IMR-90 (cell line): Measurements from ENCODE around the gene STARD13. TPM values are rescaled to one million over a fixed set of nuclear protein-coding genes. Genes with fewer than 3 reads are reported as not detected.

Source experiments
- ATAC-seq: fragments of 200-7000 bp; cut with Tn5 transposase; 2 replicates; pipeline ENCODE4 v1.9.1; 2020; ENCODE audit warnings: low read depth, mild to moderate bottlenecking, moderate library complexity
- BruUV-seq: library from RNA; stranded (reverse); fragments of 400-500 nt; replicated peaks from 2 replicates; lab custom pipeline; 2021; lab: Mats Ljungman, UMichigan
- CTCF ChIA-PET: fragments of 300-600 bp; formaldehyde crosslinking; extraction: SDS; loops from one replicate; lab custom pipeline; 2021; ENCODE audit warnings: antibody characterized with exemption; lab: Yijun Ruan, JAX
- POLR2A ChIA-PET: fragments of 300-600 bp; sonication (Branson Sonifier 250); formaldehyde crosslinking; loops from one replicate; lab custom pipeline; 2022; ENCODE audit warnings: antibody characterized with exemption; ENCODE audit not compliant: unreplicated experiment; lab: Charles Lee
- DNase-seq: peaks from one replicate; pipeline ENCODE4 v3.0.0; 2013
- H2AFZ ChIP-seq: replicated peaks from 2 replicates; pipeline ENCODE3; 2013; ENCODE audit warnings: low read length, mild to moderate bottlenecking; ENCODE audit not compliant: poor library complexity
- H2AK5ac ChIP-seq: 2 replicates; pipeline ENCODE4 v1.6.1; 2013; ENCODE audit warnings: low read depth, low read length, inconsistent platforms
- H2AK9ac ChIP-seq: replicated peaks from 2 replicates; pipeline ENCODE3; 2013; ENCODE audit warnings: mild to moderate bottlenecking, low read depth, low read length, moderate library complexity; ENCODE audit not compliant: poor library complexity
- H2BK120ac ChIP-seq: 2 replicates; pipeline ENCODE4 v1.6.1; 2013; ENCODE audit warnings: low read depth, low read length, inconsistent platforms
- H2BK15ac ChIP-seq: 3 replicates; pipeline ENCODE4 v1.6.1; 2013; ENCODE audit warnings: low read depth, low read length, inconsistent platforms
- H2BK20ac ChIP-seq: 2 replicates; pipeline ENCODE4 v1.6.1; 2013; ENCODE audit warnings: low read depth, mild to moderate bottlenecking, inconsistent platforms, low read length, moderate library complexity
- H2BK5ac ChIP-seq: 2 replicates; pipeline ENCODE4 v1.6.1; 2013; ENCODE audit warnings: mild to moderate bottlenecking, low read depth, low read length, inconsistent platforms; ENCODE audit not compliant: poor library complexity, severe bottlenecking
- H3K14ac ChIP-seq: replicated peaks from 2 replicates; pipeline ENCODE4 v1.6.1; 2013; ENCODE audit warnings: low read depth, low read length, inconsistent platforms
- H3K18ac ChIP-seq: 2 replicates; pipeline ENCODE4 v1.6.1; 2013; ENCODE audit warnings: low read depth, low read length, control low read depth
- H3K23ac ChIP-seq: 2 replicates; pipeline ENCODE4 v1.6.1; 2013; ENCODE audit warnings: low read depth, low read length, inconsistent platforms
- H3K27ac ChIP-seq: 2 replicates; pipeline ENCODE4 v1.5.1; 2013; ENCODE audit warnings: mild to moderate bottlenecking, control low read depth, low read length; ENCODE audit not compliant: insufficient read depth
- H3K27me3 ChIP-seq: 2 replicates; pipeline ENCODE4 v1.6.1; 2013; ENCODE audit warnings: low read length; ENCODE audit not compliant: control insufficient read depth, insufficient read depth
- H3K36me3 ChIP-seq: 2 replicates; pipeline ENCODE4 v1.6.1; 2013; ENCODE audit warnings: low read length, mixed read lengths; ENCODE audit not compliant: control insufficient read depth, insufficient read depth
- H3K4ac ChIP-seq: 2 replicates; pipeline ENCODE4 v1.6.1; 2013; ENCODE audit warnings: low read depth, low read length, inconsistent platforms
- H3K4me1 ChIP-seq: 2 replicates; pipeline ENCODE4 v1.6.1; 2013; ENCODE audit warnings: low read length, mixed read lengths; ENCODE audit not compliant: control insufficient read depth, insufficient read depth
- H3K4me2 ChIP-seq: 2 replicates; pipeline ENCODE4 v1.6.1; 2013; ENCODE audit warnings: low read depth, mild to moderate bottlenecking, control low read depth, low read length, moderate library complexity
- H3K4me3 ChIP-seq: 2 replicates; pipeline ENCODE4 v1.5.1; 2013; ENCODE audit warnings: low read depth, mild to moderate bottlenecking, control low read depth, low read length, moderate library complexity; ENCODE audit not compliant: insufficient read depth
- H3K56ac ChIP-seq: 2 replicates; pipeline ENCODE4 v1.6.1; 2013; ENCODE audit warnings: low read length, inconsistent platforms; ENCODE audit not compliant: insufficient read depth; ENCODE audit errors: extremely low read depth
- H3K79me1 ChIP-seq, 2 experiments: 2 replicates each; pipeline ENCODE4 v1.6.1; 2013; ENCODE audit warnings: low read length in 2 of 2, inconsistent platforms in 1 of 2, low read depth in 1 of 2
- H3K9ac ChIP-seq: 2 replicates; pipeline ENCODE4 v1.6.1; 2013; ENCODE audit warnings: low read depth, low read length, control low read depth
- H3K9me1 ChIP-seq: 2 replicates; pipeline ENCODE4 v1.6.1; 2013; ENCODE audit warnings: low read length, inconsistent platforms; ENCODE audit not compliant: insufficient read depth
- H3K9me3 ChIP-seq: 2 replicates; pipeline ENCODE4 v1.6.1; 2013; ENCODE audit warnings: low read length; ENCODE audit not compliant: control insufficient read depth, insufficient read depth
- H4K20me1 ChIP-seq: 2 replicates; pipeline ENCODE4 v1.6.1; 2013; ENCODE audit warnings: low read length, inconsistent platforms; ENCODE audit not compliant: insufficient read depth
- H4K5ac ChIP-seq: 2 replicates; pipeline ENCODE4 v1.6.1; 2013; ENCODE audit warnings: mild to moderate bottlenecking, low read depth, low read length, control low read depth
- H4K8ac ChIP-seq, 2 experiments: 2 replicates each; pipeline ENCODE4 v1.6.1; 2013; ENCODE audit warnings: low read depth in 2 of 2, low read length in 2 of 2, control low read depth in 1 of 2, inconsistent platforms in 1 of 2
- H4K91ac ChIP-seq: 2 replicates; pipeline ENCODE4 v1.6.1; 2013; ENCODE audit warnings: low read depth, low read length, inconsistent platforms; ENCODE audit not compliant: insufficient read depth
- BHLHE40 ChIP-seq: fragments of 150-350 bp; IDR thresholded peaks from 2 replicates; pipeline ENCODE4 v1.6.1; 2016; ENCODE audit warnings: mild to moderate bottlenecking, low read depth, low read length
- CEBPB ChIP-seq: IDR thresholded peaks from 2 replicates; pipeline ENCODE4 v1.6.1; 2012; ENCODE audit warnings: low read depth, low read length, improper control_type of control experiment
- CHD1 ChIP-seq: IDR thresholded peaks from 2 replicates; pipeline ENCODE4 v1.6.1; 2012; ENCODE audit warnings: low read depth, low read length, improper control_type of control experiment
- CTCF ChIP-seq: conservative IDR thresholded peaks from 2 replicates; pipeline ENCODE4 v1.5.1; 2012; ENCODE audit warnings: mild to moderate bottlenecking, low read depth, low read length, improper control_type of control experiment
- ELK1 ChIP-seq: fragments of 150-350 bp; IDR thresholded peaks from 2 replicates; pipeline ENCODE4 v1.6.1; 2016; ENCODE audit warnings: low read depth, mild to moderate bottlenecking, low read length, moderate library complexity, borderline replicate concordance
- FOS ChIP-seq: fragments of 150-350 bp; IDR thresholded peaks from 2 replicates; pipeline ENCODE4 v1.6.1; 2016; ENCODE audit warnings: low read depth, low read length
- MAFK ChIP-seq: IDR thresholded peaks from 2 replicates; pipeline ENCODE4 v1.6.1; 2012; ENCODE audit warnings: low read depth, low read length, improper control_type of control experiment
- MAZ ChIP-seq: IDR thresholded peaks from 2 replicates; pipeline ENCODE4 v1.6.1; 2012; ENCODE audit warnings: low read depth, mild to moderate bottlenecking, low read length, improper control_type of control experiment, moderate library complexity, borderline replicate concordance
- MXI1 ChIP-seq: IDR thresholded peaks from 2 replicates; pipeline ENCODE4 v1.6.1; 2012; ENCODE audit warnings: low read depth, mild to moderate bottlenecking, low read length, moderate library complexity, borderline replicate concordance
- NFE2L2 ChIP-seq: fragments of 150-350 bp; IDR thresholded peaks from 2 replicates; pipeline ENCODE4 v1.6.1; 2016; ENCODE audit warnings: low read depth, mild to moderate bottlenecking, low read length
- POLR2A ChIP-seq: IDR thresholded peaks from 2 replicates; pipeline ENCODE4 v1.6.1; 2012; ENCODE audit warnings: mild to moderate bottlenecking, low read depth, low read length
- RAD21 ChIP-seq: IDR thresholded peaks from 2 replicates; pipeline ENCODE4 v1.6.1; 2012; ENCODE audit warnings: low read length, improper control_type of control experiment
- RCOR1 ChIP-seq: IDR thresholded peaks from 2 replicates; pipeline ENCODE4 v1.6.1; 2012; ENCODE audit warnings: mild to moderate bottlenecking, low read length, improper control_type of control experiment; ENCODE audit not compliant: insufficient replicate concordance
- RFX5 ChIP-seq: IDR thresholded peaks from 2 replicates; pipeline ENCODE4 v1.8.0; 2012; ENCODE audit warnings: low read depth, mild to moderate bottlenecking, low read length, moderate library complexity
- SMC3 ChIP-seq: fragments of 150-350 bp; IDR thresholded peaks from 2 replicates; pipeline ENCODE4 v1.6.1; 2016; ENCODE audit warnings: low read depth, mild to moderate bottlenecking, antibody characterized with exemption, low read length, moderate library complexity
- USF2 ChIP-seq: fragments of 150-350 bp; IDR thresholded peaks from 2 replicates; pipeline ENCODE4 v1.6.1; 2017; ENCODE audit warnings: mild to moderate bottlenecking, antibody characterized with exemption, low read length, low read depth
- WGBS, 2 experiments: methylation state at CpG; one replicate each; pipeline versions ENCODE4 v1.1.5 to v1.1.7; 2013; ENCODE audit warnings: missing lambda C conversion rate in 2 of 2; ENCODE audit not compliant: insufficient read length in 1 of 2; ENCODE audit errors: extremely low coverage in 2 of 2; 5-methylcytosine and 5-hydroxymethylcytosine counted together
- dilution Hi-C: fragments of 300-500 bp; cut with HindIII; formaldehyde crosslinking; loops from one replicate; pipeline ENCODE4 v1.14.3; 2018; ENCODE audit warnings: low sequenced_read_pairs; ENCODE audit not compliant: unreplicated experiment
- in situ Hi-C: fragments of 300-500 bp; cut with MboI; formaldehyde crosslinking; loops from 3 replicates; pipeline ENCODE4 v1.14.3; 2019; ENCODE audit warnings: low sequenced_read_pairs, inconsistent platforms, mixed read lengths
- intact Hi-C: fragments of 100-400 bp; cut with micrococcal nuclease; formaldehyde crosslinking; loops from 2 replicates; pipeline ENCODE4 v1.10.0; 2022
- polyA plus RNA-seq, 3 experiments: library from polyadenylated mRNA; depleted of rRNA; stranded (reverse); fragments of >200 nt; gene quantifications; 2 replicates each; pipeline ENCODE4 v1.2.3, GENCODE V29; 2012; ENCODE audit warnings: low replicate concordance in 1 of 3
- total RNA-seq: library from RNA; depleted of rRNA; stranded (reverse); fragments of >200 nt; gene quantifications from 2 replicates; pipeline ENCODE4 v1.2.3, GENCODE V29; 2012

Gene STARD13
- total and polyA plus RNA-seq, 2 of the 4 experiments (the other 2 are of a cell fraction) = 23.6 to 46.6 TPM

GRCh38 chr13:33154911-33155310 lies 130.6 kb downstream of the STARD13 start:
- Histone ChIP-seq H3K4me1 (peaks cover 16% of the 10 kb centered on the region), H2BK20ac (no peak overlapping the region), H2BK5ac (peak overlapping the region; percentile 15), H2AK9ac (no peak overlapping the region), H2BK120ac (no peak overlapping the region), H3K23ac (no peak overlapping the region), H4K8ac (no peak overlapping the region; a peak in 1 of 4 replicates), H3K18ac (no peak overlapping the region; the same call in 1 of the 2 replicates), H3K27me3 (no peaks in the 10 kb centered on the region), H4K5ac (no peak overlapping the region; the same call in 1 of the 2 replicates), H4K20me1 (0 out of 2 replicates have a peak, but pooled peaks cover 5% of the 10 kb centered on the region), H3K9ac (no peak overlapping the region), H4K91ac (no peak overlapping the region; the same call in 1 of the 2 replicates), H3K79me1 (peaks cover 40 to 85% of the 10 kb centered on the region in 2 experiments), H2BK15ac (no peak overlapping the region), H3K56ac (no peak overlapping the region), H3K14ac (0 out of 2 replicates have a peak overlapping the region, but pooled peaks have one; percentile 11), H3K4me2 (no peak overlapping the region), H3K4me3 (no peak overlapping the region), H3K9me3 (no peaks in the 10 kb centered on the region), H2AK5ac (no peak overlapping the region), H2AFZ (no peak overlapping the region), H3K36me3 (peaks cover 43% of the 10 kb centered on the region), H3K27ac (peak overlapping the region; percentile 44; the same call in 1 of the 2 replicates), H3K9me1 (peaks cover 24% of the 10 kb centered on the region), H3K4ac (no peak overlapping the region; the same call in 1 of the 2 replicates)
- ATAC-seq = no peak
- WGBS, 2 experiments = 94% methylated on average over 2 of the region's 5 CpGs; no CpG with 5 or more reads in 1 of the 2 experiments
- ChIA-PET POLR2A (no interaction called here), CTCF (interaction anchor here (1.1 kb wide), 1 partner anchor 14 kb away, joined by 4 read pairs; no protein-coding TSS in a partner anchor)
- intact Hi-C loops (no loop called here), dilution Hi-C loops (no loop called here), in situ Hi-C loops (no loop called here)
- BruUV-seq = no TSS peak
- TF ChIP-seq RCOR1 = no peak
- TF ChIP-seq USF2 = no peak
- TF ChIP-seq CHD1 = no peak
- no peak for TF ChIP-seq CEBPB
- TF ChIP-seq MAFK = no peak
- no peak for TF ChIP-seq BHLHE40
- no peak for TF ChIP-seq RFX5
- no peak for TF ChIP-seq MXI1
- no peak for TF ChIP-seq RAD21
- TF ChIP-seq POLR2A = no peak
- no peak for TF ChIP-seq ELK1
- no peak for TF ChIP-seq MAZ
- TF ChIP-seq CTCF = no peak
- TF ChIP-seq SMC3 = no peak
- TF ChIP-seq FOS = no peak
- no peak for TF ChIP-seq NFE2L2
- no peak for DNase-seq
